CD4-positive, alpha-beta T cell (primary cell): Measurements from ENCODE around the gene FCRL6. TPM values are rescaled to one million over a fixed set of nuclear protein-coding genes. Genes with fewer than 3 reads are reported as not detected.
A peak's percentile ranks its signal among the peaks of the same experiment; 100 is the strongest.

Experiments
- ATAC-seq: fragments of 200-7000 bp; cut with Tn5 transposase; one replicate; pipeline ENCODE4 v1.10.0; 2022; ENCODE audit warnings: mild to moderate bottlenecking; ENCODE audit not compliant: poor library complexity
- CTCF ChIA-PET: fragments of 350-600 bp; sonication (Branson Sonifier 250); formaldehyde crosslinking; loops from one replicate; lab custom pipeline; 2021; ENCODE audit warnings: antibody characterized with exemption, inconsistent platforms; lab: Charles Lee
- POLR2A ChIA-PET: fragments of 350-600 bp; sonication (Branson Sonifier 250); formaldehyde crosslinking; loops from one replicate; lab custom pipeline; 2021; ENCODE audit warnings: antibody characterized with exemption, inconsistent platforms; lab: Charles Lee
- DNase-seq, 14 experiments: peaks; one replicate each; pipeline ENCODE4 v3.0.0-alpha.2; 2013 to 2020; ENCODE audit warnings: mixed read lengths in 2 of 14
- H3K27ac ChIP-seq, 2 donors: one replicate each; pipeline versions ENCODE4 v1.5.1 to v1.7.0; 2013; ENCODE audit warnings: low read length in 2 of 2, low read depth in 1 of 2, mild to moderate bottlenecking in 1 of 2
- H3K27me3 ChIP-seq, 2 experiments: 1 replicate in 1 of 2; 2 replicates in 1 of 2; pipeline versions ENCODE4 v1.6.1 to v1.7.0; 2013; ENCODE audit warnings: low read length in 2 of 2, control low read depth in 1 of 2, mild to moderate bottlenecking in 1 of 2, moderate library complexity in 1 of 2; ENCODE audit not compliant: insufficient read depth in 2 of 2, control insufficient read depth in 1 of 2
- H3K36me3 ChIP-seq: one replicate; pipeline ENCODE4 v1.6.1; 2013; ENCODE audit warnings: low read length, control low read depth; ENCODE audit not compliant: insufficient read depth
- H3K4me1 ChIP-seq: one replicate; pipeline ENCODE4 v1.6.1; 2013; ENCODE audit warnings: low read length, control low read depth; ENCODE audit not compliant: insufficient read depth
- H3K4me3 ChIP-seq: one replicate; pipeline ENCODE4 v1.5.1; 2013; ENCODE audit warnings: mild to moderate bottlenecking, low read length, moderate library complexity
- H3K9me3 ChIP-seq, 2 experiments: 1 replicate in 1 of 2; 2 replicates in 1 of 2; pipeline versions ENCODE4 v1.6.1 to v1.7.0; 2013; ENCODE audit warnings: low read length in 2 of 2, mild to moderate bottlenecking in 2 of 2, control low read depth in 1 of 2, moderate library complexity in 1 of 2; ENCODE audit not compliant: control insufficient read depth in 1 of 2, insufficient read depth in 1 of 2
- H3K27ac Mint-ChIP-seq: one replicate; pipeline ENCODE4 v1.8.0; 2020; ENCODE audit warnings: mixed read lengths
- H3K27me3 Mint-ChIP-seq: one replicate; pipeline ENCODE4 v1.8.0; 2021; ENCODE audit warnings: mixed read lengths
- H3K36me3 Mint-ChIP-seq: one replicate; pipeline ENCODE4 v1.8.0; 2021; ENCODE audit warnings: low read depth, mixed read lengths
- H3K4me1 Mint-ChIP-seq: one replicate; pipeline ENCODE4 v1.8.0; 2021; ENCODE audit warnings: low read depth, mixed read lengths
- H3K4me3 Mint-ChIP-seq: one replicate; pipeline ENCODE4 v1.8.0; 2020; ENCODE audit warnings: mild to moderate bottlenecking, mixed read lengths
- H3K9me3 Mint-ChIP-seq: one replicate; pipeline ENCODE4 v1.8.0; 2020; ENCODE audit warnings: mixed read lengths
- intact Hi-C, 2 experiments: fragments of 100-400 bp; cut with DNase I in 1 of 2; cut with micrococcal nuclease in 1 of 2; formaldehyde crosslinking; loops; one replicate each; pipeline versions ENCODE4 v1.15.1 to v1.9.0; 2023 to 2025; cut with DNase I, micrococcal nuclease
- total RNA-seq, 174 experiments: library from RNA in 2 of 174; stranded (reverse) in 2 of 174; gene quantifications; one replicate each; pipeline ENCODE4 v1.2.3 and lab custom pipeline; 2021 to 2026
- TF ChIP-seq, protein P1 (sequence below): fragments of 200-600 bp; IDR thresholded peaks from one replicate; pipeline ENCODE4 v1.8.0; 2022; ENCODE audit warnings: antibody characterized with exemption, mild to moderate bottlenecking

FCRL6 gene
- total RNA-seq, 2 experiments from 2014 or later: 0.28 to 0.52 TPM

DNA sequence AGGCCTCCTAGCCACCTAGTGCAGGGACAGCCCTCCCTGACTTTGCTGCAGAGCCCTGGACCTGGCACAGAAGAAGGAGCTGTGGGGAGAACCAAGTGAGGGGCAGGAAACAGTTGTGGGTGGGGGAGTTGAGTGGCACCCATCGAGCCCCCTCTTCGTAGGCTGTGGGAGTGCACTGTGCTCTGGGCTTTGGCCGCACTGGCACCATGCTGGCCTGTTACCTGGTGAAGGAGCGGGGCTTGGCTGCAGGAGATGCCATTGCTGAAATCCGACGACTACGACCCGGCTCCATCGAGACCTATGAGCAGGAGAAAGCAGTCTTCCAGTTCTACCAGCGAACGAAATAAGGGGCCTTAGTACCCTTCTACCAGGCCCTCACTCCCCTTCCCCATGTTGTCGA lies 20.2 kb upstream of the FCRL6 start:
- intact Hi-C loops: loop anchor here in 1 of 2 experiments (2.0 to 5.0 kb wide), 3 partner anchors 15 to 315 kb away; partner anchors contain the start of genes IGSF8 and TAGLN2
- ATAC-seq: no peak
- Histone ChIP-seq H3K27ac (no peak overlapping the region), H3K4me1 (peaks cover 20% of the 10 kb centered on the region), H3K4me3 (no peak overlapping the region), H3K9me3 (no peaks in the 10 kb centered on the region), H3K27me3 (no peaks in the 10 kb centered on the region), H3K36me3 (no peaks in the 10 kb centered on the region)
- Mint-ChIP-seq H3K4me3 (peak overlapping the region; percentile 86), H3K27ac (no peak overlapping the region), H3K27me3 (no peaks in the 10 kb centered on the region), H3K4me1 (peaks cover 24% of the 10 kb centered on the region), H3K9me3 (no peaks in the 10 kb centered on the region), H3K36me3 (no peaks in the 10 kb centered on the region)
- TF ChIP-seq, protein P1, sequence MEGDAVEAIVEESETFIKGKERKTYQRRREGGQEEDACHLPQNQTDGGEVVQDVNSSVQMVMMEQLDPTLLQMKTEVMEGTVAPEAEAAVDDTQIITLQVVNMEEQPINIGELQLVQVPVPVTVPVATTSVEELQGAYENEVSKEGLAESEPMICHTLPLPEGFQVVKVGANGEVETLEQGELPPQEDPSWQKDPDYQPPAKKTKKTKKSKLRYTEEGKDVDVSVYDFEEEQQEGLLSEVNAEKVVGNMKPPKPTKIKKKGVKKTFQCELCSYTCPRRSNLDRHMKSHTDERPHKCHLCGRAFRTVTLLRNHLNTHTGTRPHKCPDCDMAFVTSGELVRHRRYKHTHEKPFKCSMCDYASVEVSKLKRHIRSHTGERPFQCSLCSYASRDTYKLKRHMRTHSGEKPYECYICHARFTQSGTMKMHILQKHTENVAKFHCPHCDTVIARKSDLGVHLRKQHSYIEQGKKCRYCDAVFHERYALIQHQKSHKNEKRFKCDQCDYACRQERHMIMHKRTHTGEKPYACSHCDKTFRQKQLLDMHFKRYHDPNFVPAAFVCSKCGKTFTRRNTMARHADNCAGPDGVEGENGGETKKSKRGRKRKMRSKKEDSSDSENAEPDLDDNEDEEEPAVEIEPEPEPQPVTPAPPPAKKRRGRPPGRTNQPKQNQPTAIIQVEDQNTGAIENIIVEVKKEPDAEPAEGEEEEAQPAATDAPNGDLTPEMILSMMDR: no peak
- DNase-seq: peak in 1 of 14 experiments; percentile 25
- ChIA-PET CTCF (interaction anchor here (2.0 kb wide), 1 partner anchor 8 kb away, joined by 13 read pairs; no protein-coding TSS in a partner anchor), POLR2A (interaction anchor here (1.9 to 3.0 kb wide), 2 partner anchors 141 to 249 kb away, joined by 7 to 13 read pairs; partner anchors contain the start of gene PIGM)

DNA sequence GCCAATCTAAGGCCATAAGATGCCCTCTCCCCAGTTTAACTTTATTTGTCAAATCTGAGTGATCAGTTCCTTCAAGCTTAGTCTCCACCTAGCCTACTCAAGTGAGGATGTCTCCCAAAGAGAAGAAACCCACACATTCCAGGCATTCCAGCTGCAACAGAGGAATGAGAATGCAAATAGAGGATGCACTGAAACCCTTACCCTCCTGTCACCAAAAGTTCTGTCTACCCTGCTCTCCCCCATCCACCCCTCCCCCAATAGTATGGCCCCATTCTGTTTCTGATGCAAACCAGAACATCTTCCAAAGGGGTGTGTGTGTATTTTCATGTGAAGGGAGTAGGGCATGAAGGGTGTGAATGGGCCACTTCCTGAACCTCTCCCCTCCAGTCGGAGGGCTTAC lies 18.4 kb upstream of the FCRL6 start:
- H3K9me3 Mint-ChIP-seq: no peaks in the 10 kb centered on the region
- ATAC-seq (no peak), DNase-seq (no peak)
- intact Hi-C loops: loop anchor here in 1 of 2 experiments (5.0 kb wide), 2 partner anchors 144 to 314 kb away; partner anchors contain the start of genes IGSF8 and TAGLN2
- Histone ChIP-seq H3K27me3 (no peaks in the 10 kb centered on the region), H3K9me3 (no peaks in the 10 kb centered on the region), H3K4me3 (no peak overlapping the region), H3K27ac (no peak overlapping the region), H3K36me3 (no peaks in the 10 kb centered on the region), H3K4me1 (peaks cover 20% of the 10 kb centered on the region)
- no peaks in the 10 kb centered on the region for H3K27me3 Mint-ChIP-seq
- no peaks in the 10 kb centered on the region for H3K36me3 Mint-ChIP-seq
- H3K27ac Mint-ChIP-seq: no peak overlapping the region
- TF ChIP-seq, protein P1: no peak
- ChIA-PET CTCF (no interaction called here), POLR2A (no interaction called here)
- H3K4me1 Mint-ChIP-seq: peaks cover 24% of the 10 kb centered on the region
- H3K4me3 Mint-ChIP-seq: no peak overlapping the region

DNA sequence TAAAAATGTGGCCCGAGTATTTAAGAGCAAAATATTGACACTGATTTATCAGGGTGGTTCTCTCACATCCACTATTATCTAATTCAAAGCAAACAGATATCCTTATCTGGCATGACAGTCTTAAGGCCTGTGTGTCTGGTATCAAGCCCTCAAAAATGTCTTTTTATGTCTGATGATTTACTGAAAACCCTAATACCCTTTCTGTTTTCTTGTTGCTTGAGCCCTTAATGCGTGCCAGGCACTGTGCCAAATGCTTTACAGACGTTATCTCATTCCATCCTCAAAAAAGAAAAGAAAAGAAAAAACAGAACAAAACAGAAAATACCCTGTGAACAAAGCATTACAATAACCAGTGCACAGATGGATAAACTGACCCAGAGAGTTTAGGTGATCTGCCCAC lies 15.7 kb upstream of the FCRL6 start:
- Histone ChIP-seq H3K36me3 (no peaks in the 10 kb centered on the region), H3K4me3 (no peak overlapping the region)
- TF ChIP-seq, protein P1: no peak

More for the DNA sequence above, 15.7 kb upstream of the FCRL6 start:
- Histone ChIP-seq H3K27me3 (no peaks in the 10 kb centered on the region), H3K4me1 (peaks cover 4% of the 10 kb centered on the region), H3K9me3 (no peaks in the 10 kb centered on the region), H3K27ac (no peak overlapping the region)
- Mint-ChIP-seq H3K27me3 (peaks cover 6% of the 10 kb centered on the region), H3K36me3 (no peaks in the 10 kb centered on the region), H3K4me1 (peaks cover 4% of the 10 kb centered on the region), H3K4me3 (no peak overlapping the region), H3K27ac (no peak overlapping the region), H3K9me3 (no peaks in the 10 kb centered on the region)
- ChIA-PET POLR2A (interaction anchor here (0.7 kb wide), 1 partner anchor 106 kb away, joined by 3 read pairs; no protein-coding TSS in a partner anchor), CTCF (interaction anchor here (1.6 kb wide), 1 partner anchor 12 kb away, joined by 4 read pairs; no protein-coding TSS in a partner anchor)
- intact Hi-C loops: no loop called here
- DNase-seq (no peak), ATAC-seq (no peak)
